Kidney capillary endothelial cell (primary cell): ENCODE measurements around the gene LRMDA.

ENCODE experiments used
- DNase-seq: peaks from one replicate; pipeline ENCODE4 v3.0.0-alpha.2; 2018; ENCODE audit warnings: low spot score

The LRMDA gene

GRCh38 chr10:76086761-76087639 lies 655.6 kb downstream of the LRMDA start:
- DNase-seq, result peak; percentile 12

GRCh38 chr10:76088008-76088407 lies 656.6 kb downstream of the LRMDA start:
- no peak for DNase-seq

GRCh38 chr10:76088980-76089379 lies 657.6 kb downstream of the LRMDA start:
- DNase-seq, result peak; percentile 50

GRCh38 chr10:76089556-76090180 lies 658.2 kb downstream of the LRMDA start:
- no peak for DNase-seq

- DNase-seq, result no peak
Observed at GRCh38 chr10:76091926-76092325, 660.5 kb downstream of the LRMDA start.

GRCh38 chr10:76106611-76107010 lies 675.2 kb downstream of the LRMDA start:
- DNase-seq, result no peak

- no peak for DNase-seq
Observed at GRCh38 chr10:76108563-76109359, 677.3 kb downstream of the LRMDA start.

GRCh38 chr10:76111404-76111803 lies 680.0 kb downstream of the LRMDA start:
- no peak for DNase-seq

GRCh38 chr10:76111986-76112825 lies 680.8 kb downstream of the LRMDA start:
- DNase-seq, result no peak

GRCh38 chr10:76112826-76113150 lies 681.4 kb downstream of the LRMDA start:
- DNase-seq, result no peak

GRCh38 chr10:76113952-76114351 lies 682.5 kb downstream of the LRMDA start:
- DNase-seq, result no peak

- peak; percentile 14 for DNase-seq
Observed at GRCh38 chr10:76114581-76115001, 683.2 kb downstream of the LRMDA start.

GRCh38 chr10:76115131-76115470 lies 683.7 kb downstream of the LRMDA start:
- DNase-seq, result no peak

- no peak for DNase-seq
Observed at GRCh38 chr10:76115471-76116155, 684.2 kb downstream of the LRMDA start.

- DNase-seq, result no peak
Observed at GRCh38 chr10:76116523-76116922, 685.1 kb downstream of the LRMDA start.

- no peak for DNase-seq
Observed at GRCh38 chr10:76117949-76118348, 686.5 kb downstream of the LRMDA start.

GRCh38 chr10:76119036-76119435 lies 687.6 kb downstream of the LRMDA start:
- DNase-seq, result no peak

GRCh38 chr10:76119515-76119914 lies 688.1 kb downstream of the LRMDA start:
- DNase-seq, result no peak

GRCh38 chr10:76122056-76122455 lies 690.6 kb downstream of the LRMDA start:
- DNase-seq, result no peak

GRCh38 chr10:76124280-76124679 lies 692.9 kb downstream of the LRMDA start:
- DNase-seq, result no peak

GRCh38 chr10:76125900-76126299 lies 694.5 kb downstream of the LRMDA start:
- DNase-seq, result no peak
